NCI-H526 treated with DMSO at 0.1 percent for 48 hours (cell line): ENCODE data around the gene COQ9.
"Not testable (repeated sequence)": the region's sequence is repeated elsewhere in the genome, so short reads cannot be mapped to it uniquely, and the experiment has no call there.

ENCODE experiments used
- DNase-seq: peaks from one replicate; lab custom pipeline; 2025; lab: John Stamatoyannopoulos, UW

The COQ9 gene, protein sequence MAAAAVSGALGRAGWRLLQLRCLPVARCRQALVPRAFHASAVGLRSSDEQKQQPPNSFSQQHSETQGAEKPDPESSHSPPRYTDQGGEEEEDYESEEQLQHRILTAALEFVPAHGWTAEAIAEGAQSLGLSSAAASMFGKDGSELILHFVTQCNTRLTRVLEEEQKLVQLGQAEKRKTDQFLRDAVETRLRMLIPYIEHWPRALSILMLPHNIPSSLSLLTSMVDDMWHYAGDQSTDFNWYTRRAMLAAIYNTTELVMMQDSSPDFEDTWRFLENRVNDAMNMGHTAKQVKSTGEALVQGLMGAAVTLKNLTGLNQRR

DNA sequence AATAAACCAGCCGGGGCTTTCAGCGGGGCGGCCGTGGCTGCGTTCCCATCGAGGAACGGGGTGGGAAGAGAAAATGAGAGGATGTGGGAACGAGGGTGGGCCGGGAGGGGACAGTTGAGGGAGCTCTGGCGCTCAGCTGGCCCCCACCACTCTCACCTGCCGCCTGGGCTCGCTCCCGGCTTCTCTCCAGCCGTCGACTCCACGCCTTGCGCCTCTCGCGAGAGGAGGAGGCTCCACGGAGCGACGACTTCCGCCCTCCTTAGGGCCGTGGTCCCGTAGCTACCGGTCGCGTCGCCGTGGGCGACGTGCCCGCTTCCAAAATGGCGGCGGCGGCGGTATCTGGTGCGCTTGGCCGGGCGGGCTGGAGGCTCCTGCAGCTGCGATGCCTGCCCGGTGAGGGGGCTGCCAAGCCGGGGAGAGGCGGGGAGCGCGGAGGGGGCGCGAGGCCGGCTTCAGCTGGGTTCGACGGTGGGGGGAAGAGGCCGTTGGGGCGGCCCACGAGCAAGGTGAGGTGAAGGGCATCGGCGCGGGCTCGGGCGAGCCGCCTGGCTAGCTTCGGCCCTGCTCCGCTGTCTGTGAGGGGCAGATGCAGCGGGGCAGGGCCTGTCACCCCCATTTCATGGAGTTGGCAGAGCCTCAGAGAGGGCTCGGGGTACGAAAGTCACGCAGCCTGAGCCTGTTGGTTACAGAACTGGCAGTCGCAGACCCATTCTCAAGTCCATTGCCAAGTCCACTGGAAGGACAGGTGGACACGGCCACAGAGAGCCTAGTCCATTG is at the start of gene COQ9, which contains the start of gene CIAPIN1:
Gene COQ9, plus strand, starts transcription at position 294 of the 777 bp plus-strand sequence. Its CDS starts 27 bp downstream, at position 321.
Gene CIAPIN1, minus strand, starts transcription at position 200 of the 777 bp plus-strand sequence. CDS start 6,457 bp downstream, outside the sequence.
- peak; percentile 47 for DNase-seq

GRCh38 chr16:57397493-57397892 is 49.8 kb upstream of the COQ9 start:
- DNase-seq, result not testable (repeated sequence)

DNA sequence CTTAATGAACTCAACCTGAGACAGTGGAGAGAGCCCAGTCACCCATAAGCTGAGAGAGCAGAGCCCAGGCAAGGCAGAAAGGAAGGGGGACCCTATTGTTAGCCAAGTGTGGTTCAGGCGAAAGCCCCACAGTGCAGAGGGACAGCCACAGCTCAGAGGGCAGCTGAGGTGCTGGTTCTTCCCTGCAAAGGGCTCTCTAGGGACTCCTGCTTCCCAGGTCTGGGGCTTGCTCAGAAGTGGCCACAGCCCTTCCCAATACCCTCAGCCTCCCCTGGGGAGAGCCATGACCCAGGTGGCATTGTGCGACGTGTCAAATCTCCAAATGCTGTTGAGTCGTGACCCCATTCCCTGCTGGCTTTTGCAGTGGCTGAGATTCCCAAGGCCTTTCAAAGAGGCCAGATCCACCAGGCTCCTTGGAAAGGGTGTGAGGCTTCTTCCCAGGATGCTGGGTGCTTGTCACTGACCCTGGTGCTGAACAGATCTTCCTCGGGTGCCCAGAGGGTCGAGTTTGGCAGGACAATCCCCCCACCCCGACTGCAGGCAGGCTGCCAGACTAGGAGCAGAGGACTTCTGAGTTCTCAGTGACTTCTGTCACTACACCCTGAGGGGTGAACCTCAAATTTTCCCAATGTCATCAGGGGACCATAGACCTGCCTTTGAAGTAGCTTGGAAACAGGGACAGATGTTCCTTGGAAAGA is 45.2 kb upstream of the COQ9 start:
- no peak for DNase-seq

- no peak for DNase-seq
These were observed 43.1 kb upstream of the COQ9 start, which contains the start of gene CCL17 for GRCh38 chr16:57403965-57404817. Gene CCL17, plus strand, starts transcription at chr16:57404767. Its CDS starts 9,166 bp downstream, at chr16:57413933.

DNA sequence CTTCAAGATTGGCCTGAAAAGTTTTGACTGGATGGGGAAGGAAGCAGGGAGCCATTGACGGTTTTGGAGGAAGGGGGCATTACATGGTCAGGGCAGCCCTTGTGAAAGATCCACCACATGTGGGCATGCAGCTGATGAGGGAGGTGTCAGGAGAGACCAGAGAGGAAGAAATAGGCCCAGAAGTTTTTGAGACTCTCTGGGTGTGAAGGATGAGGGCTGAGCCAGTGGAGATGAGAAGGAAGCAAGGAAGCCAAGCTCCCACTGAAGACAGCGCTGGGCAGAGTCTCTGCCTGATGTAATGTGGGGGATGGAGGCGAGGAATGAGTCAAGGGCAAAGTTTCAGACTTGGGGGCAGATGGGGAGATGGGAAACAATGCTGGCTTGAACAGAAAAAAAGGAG is 42.2 kb upstream of the COQ9 start:
- no peak for DNase-seq

- no peak for DNase-seq
These were observed 40.4 kb upstream of the COQ9 start for GRCh38 chr16:57406881-57407280.

DNA sequence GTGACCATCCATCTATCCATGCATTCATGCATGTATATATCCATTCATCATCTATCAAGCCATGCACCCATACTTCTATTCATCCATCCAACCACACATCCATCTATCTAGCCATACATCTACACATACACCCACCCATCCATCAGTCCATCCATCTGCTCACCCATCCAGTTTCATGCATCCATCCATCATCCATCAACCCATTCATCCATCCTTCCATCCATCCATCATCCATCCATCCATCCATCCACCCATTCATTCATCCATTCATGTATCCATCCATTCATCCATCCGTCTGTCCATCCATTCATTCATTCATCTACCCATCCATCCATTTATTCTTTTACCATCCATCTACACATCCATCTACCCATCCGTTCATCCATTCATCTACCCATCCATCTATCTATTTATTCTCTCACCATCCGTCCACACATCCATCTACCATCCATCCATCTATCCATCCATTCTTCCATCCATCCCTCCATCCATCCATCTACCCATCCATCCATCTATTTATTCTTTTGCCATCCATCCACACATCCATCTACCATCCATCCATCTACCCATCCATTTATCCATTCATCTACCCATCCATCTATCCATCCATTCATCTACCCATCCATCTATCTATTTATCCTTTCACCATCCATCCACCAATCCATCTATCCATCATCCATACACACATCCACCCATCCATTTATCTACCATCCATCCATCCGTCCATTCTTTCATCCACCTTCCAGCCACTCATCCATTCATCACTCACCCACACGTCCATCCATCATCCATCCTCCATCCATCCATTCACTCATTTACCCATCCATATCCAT is 39.5 kb upstream of the COQ9 start:
- DNase-seq, result no peak

GRCh38 chr16:57409065-57409464 is 38.2 kb upstream of the COQ9 start:
- no peak for DNase-seq

DNA sequence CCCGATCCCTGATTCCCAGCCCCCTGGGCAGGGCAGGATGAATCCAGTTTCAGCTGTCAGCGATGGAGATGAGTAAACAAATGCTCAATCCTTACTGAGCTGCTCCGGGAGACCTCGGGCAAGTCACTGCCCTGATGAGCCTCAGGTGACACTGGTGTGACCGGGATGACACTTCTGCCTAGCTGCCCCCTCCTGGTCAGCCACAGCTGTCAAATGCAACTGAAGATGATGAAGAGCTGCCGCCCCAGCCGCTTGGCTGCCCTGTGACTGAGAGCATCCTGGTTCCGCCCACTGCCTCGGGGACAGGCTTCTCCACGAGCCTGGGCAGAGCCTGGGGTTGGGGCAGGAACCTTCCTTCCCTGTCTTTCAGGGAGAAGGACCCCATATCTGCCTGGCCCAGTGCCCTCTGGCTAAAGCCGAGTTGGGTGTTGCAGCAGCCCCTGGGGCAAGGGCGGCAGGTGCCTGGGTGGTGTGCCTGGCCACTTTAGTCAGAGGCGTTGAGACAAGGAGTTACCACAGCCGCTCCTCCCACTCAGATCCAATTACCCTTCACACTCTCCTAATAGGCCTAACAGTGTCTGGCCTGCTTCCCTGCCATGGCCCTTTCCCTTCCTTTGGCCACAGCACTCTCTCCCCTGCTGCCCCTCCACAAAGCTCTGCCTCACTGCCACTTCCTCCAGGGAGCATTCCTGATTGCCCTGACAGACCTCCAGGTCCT is 37.2 kb upstream of the COQ9 start:
- DNase-seq, result no peak

GRCh38 chr16:57411362-57411976 is 35.8 kb upstream of the COQ9 start:
- no peak for DNase-seq

DNA sequence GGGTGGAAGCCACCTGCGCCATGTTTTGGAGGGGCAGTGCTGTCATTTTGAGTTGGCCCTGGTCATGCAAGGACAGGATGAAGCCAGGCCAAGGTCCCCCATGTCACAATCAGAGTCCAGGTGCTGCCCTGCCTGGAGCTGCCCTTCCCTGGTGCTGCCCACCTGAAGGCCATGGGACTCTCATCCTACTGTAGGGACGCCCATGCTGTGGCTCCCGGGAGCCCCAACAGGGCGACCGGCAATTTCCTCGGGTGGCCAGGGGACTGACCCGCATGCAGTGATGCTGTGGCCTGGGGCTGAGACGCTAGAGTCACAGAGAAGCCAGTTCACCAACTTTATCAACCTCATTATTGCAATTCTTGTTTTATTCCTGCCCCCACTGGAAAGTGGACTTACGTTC is 34.7 kb upstream of the COQ9 start:
- DNase-seq, result no peak

- DNase-seq, result no peak
These were observed 34.0 kb upstream of the COQ9 start for GRCh38 chr16:57413301-57413730.

GRCh38 chr16:57413733-57414132 is 33.5 kb upstream of the COQ9 start:
- no peak for DNase-seq

- DNase-seq, result no peak
These were observed 31.2 kb upstream of the COQ9 start for GRCh38 chr16:57416084-57416483.

DNA sequence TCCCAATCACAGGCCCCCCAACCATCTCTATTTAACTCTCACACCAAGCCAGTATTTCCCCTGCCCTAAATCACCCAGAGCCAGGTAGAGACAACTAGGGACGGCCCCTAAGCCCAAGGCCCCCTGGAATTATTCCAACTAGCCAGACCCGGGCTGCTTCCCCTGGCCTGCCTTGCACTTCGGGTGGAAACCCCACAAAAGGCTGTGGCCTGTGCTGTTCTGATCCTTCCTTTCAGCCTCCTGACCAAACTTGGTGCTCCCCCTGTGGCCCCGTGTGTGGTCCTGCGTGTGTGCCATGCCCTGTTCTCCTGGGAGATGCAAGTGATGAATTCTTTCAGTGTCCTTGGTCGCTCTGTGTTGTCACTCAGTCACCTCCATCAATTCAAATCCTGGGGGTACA is 27.8 kb upstream of the COQ9 start:
- DNase-seq, result no peak

DNA sequence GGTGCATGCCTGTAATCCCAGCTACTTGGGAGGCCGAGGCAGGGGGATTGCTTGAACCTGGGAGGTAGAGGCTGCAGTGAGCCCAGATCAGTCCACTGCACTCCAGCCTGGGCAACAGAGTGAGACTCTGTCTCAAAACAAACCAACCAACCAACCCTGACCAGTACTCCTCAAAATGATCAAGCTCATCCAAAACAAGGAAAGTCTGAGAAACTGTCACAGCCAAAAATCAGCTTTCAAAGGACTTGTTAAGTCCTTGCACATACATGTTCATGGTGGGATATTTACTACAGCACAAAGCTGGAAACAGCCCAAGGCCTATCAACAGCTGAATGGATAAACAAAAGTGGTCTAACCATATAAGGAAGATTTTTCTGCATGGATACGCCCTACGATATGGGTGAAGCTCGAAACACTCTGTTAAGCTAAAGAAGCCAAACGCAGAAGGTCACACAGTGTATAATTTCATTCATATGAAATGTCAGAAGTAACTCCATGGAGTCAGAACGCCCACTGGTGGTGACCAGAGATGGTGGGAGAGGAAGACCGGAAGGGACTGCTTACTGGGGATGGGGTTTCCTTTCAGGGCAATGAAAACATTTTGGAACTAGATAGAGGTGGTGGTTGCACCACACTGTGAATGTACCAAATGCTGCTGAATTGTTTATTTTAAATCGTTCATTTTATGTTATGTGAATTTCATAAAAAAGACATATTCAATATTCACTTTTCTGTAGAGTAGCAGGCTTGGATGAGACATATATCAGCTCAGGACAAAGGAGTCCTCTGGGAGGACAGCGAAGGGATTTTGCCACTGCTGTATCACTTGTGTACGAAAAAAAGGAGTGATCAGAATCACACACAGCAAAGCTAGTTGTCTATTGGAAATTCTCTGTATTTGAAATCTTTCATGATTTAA is 25.0 kb upstream of the COQ9 start:
- peak; percentile 64 for DNase-seq

DNA sequence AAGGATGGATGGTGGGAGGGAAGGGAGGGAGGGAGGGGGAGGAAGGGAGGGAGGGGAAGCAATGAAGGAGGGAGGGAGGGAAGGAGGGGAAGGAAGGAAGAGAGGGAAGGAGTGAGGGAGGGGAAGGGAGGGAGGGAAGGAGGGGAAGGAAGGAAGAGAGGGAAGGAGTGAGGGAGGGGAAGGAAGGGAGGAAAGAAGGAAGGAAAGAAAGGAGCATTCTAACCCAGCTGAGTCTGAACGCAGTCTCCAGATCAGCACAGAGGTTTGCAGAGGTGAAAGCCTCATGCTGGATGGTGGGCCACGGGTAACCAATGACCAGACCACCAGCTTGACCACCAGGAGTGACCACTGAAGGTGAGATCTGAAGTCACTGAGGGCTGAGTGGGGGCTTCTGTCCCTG is 24.1 kb upstream of the COQ9 start:
- no peak for DNase-seq

DNA sequence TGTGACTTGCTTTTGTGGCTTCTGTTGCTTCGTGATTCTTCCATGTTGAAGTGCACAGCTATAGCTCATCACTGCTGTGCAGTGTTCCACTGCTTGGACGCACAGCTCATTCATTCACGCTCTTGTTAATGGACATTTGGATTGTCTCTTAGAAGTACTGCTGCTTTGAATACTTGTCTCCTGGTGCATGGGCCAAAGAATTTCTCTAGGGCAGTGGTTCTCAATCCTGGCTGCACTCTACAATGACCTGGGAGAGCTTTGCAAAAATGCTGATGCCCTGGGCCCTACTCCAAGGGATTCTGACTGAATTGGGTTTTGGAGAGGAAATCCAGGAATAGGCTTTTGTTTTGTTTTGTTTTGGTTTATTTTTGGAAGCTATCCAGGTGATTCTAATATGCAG is 22.7 kb upstream of the COQ9 start:
- no peak for DNase-seq
